Heart left ventricle (tissue), 13 donors: ENCODE measurements around the gene GYG2.

Experiments used
- POLR2A ChIP-seq, 2 donors: fragments of 450-650 bp; IDR thresholded peaks; one replicate each; pipeline ENCODE4 v1.6.1; 2017; ENCODE audit warnings: antibody characterized with exemption in 2 of 2, mild to moderate bottlenecking in 2 of 2, moderate library complexity in 2 of 2
- TF ChIP-seq, protein P1 (sequence below), 12 donors: fragments of 200-600 bp; sonication (generic) in 4 of 12; IDR thresholded peaks; one replicate each; pipeline versions ENCODE4 v1.5.0 to v1.8.0; 2018 to 2022; ENCODE audit warnings: antibody characterized with exemption in 12 of 12, mild to moderate bottlenecking in 5 of 12
- donor health status: ischemic (EF 13 %, LVEDD 7.1; RV severe dilation, severe dysfunction).
- donor health status: DM: no; HTN: yes; CAD: no.
- donor health status: DM: no; HTN: no; CAD: no.
- donor health status: ischemic (EF 25% LVEDD 6.9; RV normal size, moderate dysfunction).
- donor health status: ischemic (EF 25% LVEDD 5.7; RV mildly dilated, moderate dysfunction).
- donor health status: ischemic (EF 35%, LVEDD 5.7; RV mildly dilated, moderate dysfunction).
- donor health status: nonischemic (EF 11% LVEDD 7.7; RV severe dilation, severe dysfunction).
- donor health status: DM: yes; HTN: yes; CAD: no.
- donor health status: PGD.
- donor health status: ischemic (EF 29% LVEDD 5.4; RV normal size, mild dysfunction).
- donor health status: nonischemic (EF 23%, LVEDD 6.1; RV moderate dilation, normal function).

DNA sequence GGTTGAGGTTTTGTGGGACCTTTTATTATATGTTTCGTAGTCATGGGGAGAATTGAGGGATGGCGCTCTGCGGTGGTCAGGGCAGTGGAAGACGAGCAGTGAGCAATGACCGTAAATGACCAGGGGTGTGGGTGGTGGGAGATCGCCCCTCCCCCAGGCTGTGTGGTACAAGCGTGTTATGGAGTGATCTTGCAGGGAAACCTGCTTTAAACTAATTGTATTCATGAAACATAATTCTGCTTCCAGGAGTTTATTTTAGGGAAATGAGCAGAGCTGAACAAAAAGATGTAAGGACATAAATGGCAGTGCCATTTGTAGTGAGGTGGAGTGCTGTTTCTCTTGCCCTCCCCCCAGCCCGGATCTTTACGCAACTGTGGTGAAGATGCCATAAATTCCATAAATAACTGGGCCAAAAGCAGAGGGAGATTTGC, 20.2 kb downstream of the GYG2 start:
- TF ChIP-seq, protein P1, sequence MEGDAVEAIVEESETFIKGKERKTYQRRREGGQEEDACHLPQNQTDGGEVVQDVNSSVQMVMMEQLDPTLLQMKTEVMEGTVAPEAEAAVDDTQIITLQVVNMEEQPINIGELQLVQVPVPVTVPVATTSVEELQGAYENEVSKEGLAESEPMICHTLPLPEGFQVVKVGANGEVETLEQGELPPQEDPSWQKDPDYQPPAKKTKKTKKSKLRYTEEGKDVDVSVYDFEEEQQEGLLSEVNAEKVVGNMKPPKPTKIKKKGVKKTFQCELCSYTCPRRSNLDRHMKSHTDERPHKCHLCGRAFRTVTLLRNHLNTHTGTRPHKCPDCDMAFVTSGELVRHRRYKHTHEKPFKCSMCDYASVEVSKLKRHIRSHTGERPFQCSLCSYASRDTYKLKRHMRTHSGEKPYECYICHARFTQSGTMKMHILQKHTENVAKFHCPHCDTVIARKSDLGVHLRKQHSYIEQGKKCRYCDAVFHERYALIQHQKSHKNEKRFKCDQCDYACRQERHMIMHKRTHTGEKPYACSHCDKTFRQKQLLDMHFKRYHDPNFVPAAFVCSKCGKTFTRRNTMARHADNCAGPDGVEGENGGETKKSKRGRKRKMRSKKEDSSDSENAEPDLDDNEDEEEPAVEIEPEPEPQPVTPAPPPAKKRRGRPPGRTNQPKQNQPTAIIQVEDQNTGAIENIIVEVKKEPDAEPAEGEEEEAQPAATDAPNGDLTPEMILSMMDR (IDR thresholded peaks at IDR 0.05) = no peak
- no peak for TF ChIP-seq POLR2A (IDR thresholded peaks at IDR 0.05)
